Anterior cingulate cortex (tissue), 58 donors: ENCODE data around the gene SEMA3C.
"Not testable (repeated sequence)": the region's sequence is repeated elsewhere in the genome, so short reads cannot be mapped to it uniquely, and the experiment has no call there.

Experiments used
- DNase-seq, 58 donors: peaks; one replicate each; lab custom pipeline; 2025; lab: John Stamatoyannopoulos, UW

The SEMA3C gene

GRCh38 chr7:80932536-80932935 lies 13.7 kb upstream of the SEMA3C start:
- no peak for DNase-seq

GRCh38 chr7:80929619-80930018 lies 10.8 kb upstream of the SEMA3C start:
- DNase-seq = no peak

- DNase-seq = not testable (repeated sequence)
These were observed 8.1 kb upstream of the SEMA3C start for GRCh38 chr7:80926955-80927354.

- DNase-seq = no peak
These were observed 5.2 kb upstream of the SEMA3C start for GRCh38 chr7:80924090-80924489.

DNA sequence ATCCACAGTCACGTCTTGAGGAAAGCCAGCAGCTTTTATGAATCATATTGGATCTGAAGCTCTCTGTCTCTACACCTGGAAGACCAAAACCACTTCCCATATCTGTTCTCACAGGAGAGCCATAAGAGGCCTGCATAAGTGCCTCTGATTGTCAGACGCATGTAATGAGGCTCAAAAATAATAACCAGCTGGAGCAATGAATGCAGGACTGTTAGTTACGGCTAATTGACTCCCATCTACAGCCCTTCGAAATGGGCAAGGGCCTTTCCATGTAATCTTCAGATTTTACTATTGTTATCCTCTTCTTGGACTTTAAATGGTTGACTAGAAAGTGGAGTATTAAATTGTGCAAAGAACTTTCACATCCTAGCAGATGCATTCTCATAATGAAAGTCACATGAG lies 4.4 kb upstream of the SEMA3C start:
- DNase-seq = no peak

GRCh38 chr7:80922253-80923049 lies 3.6 kb upstream of the SEMA3C start:
- DNase-seq = no peak

GRCh38 chr7:80921130-80921529 lies 2.3 kb upstream of the SEMA3C start:
- no peak for DNase-seq

- DNase-seq = peak in 1 of 58 donors; percentile 1
These were observed 452 bp downstream of the SEMA3C start for GRCh38 chr7:80918399-80918798.

DNA sequence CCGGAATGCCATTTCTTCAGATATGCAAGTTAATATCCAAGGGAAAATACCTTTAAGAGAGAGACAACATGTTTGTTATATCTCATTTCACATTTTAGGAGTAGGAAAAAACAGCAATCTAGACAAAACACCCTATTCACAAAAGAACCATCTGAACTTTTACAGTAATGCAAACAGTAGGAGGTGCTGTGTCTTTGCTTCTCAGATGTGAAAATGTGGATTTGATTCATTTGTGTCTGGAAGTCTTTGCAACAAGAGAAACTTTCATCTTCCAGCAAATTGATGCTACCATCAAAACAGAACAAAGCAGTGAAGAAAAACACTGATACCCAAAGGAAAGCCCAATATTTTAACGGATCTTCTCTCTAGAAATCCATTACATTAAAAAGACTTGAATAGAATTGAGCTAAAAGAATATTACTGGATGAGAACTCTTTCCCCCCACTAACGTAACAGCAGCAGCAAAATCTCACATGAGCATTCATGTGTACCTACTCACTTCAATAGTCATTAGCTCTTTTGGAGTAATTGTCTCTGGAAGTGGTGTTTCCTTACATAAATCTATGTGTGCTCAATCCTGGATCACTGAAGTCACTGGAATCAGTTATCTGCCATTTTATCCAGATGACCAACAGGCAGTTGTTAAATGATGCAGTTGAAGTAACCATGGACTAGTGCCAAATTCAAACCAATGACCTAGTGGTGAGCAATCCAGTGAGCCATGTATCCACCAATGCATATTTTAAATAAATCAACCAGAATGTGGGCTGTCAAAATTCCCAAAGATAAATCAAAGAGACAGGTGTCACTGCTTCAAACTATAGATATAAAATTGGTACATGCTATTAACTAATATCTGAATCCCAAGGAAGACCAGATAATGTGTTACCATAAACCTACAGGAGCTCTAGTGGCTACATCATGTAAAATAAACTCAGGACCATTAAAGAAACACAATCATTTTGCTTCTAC lies 1.8 kb downstream of the SEMA3C start:
- DNase-seq = no peak

DNA sequence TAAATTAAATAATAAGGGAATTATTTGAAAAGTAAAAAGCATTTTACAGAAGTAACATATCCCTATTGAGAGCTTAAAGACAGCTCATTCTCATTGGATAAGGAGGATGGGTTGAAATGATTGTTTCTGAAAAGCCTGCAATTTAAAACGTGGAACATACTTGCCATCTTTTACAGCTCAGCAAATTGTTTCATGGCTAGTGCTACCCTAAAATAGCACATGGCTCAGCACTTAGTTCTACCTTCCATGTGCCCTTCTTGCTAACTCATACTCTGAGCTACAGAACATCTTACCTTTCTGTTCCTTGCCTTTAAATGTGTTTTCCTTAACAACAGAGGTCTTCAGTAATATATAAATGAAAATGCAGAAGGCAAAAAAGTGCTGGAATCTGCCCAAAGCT lies 8.6 kb downstream of the SEMA3C start:
- no peak for DNase-seq

DNA sequence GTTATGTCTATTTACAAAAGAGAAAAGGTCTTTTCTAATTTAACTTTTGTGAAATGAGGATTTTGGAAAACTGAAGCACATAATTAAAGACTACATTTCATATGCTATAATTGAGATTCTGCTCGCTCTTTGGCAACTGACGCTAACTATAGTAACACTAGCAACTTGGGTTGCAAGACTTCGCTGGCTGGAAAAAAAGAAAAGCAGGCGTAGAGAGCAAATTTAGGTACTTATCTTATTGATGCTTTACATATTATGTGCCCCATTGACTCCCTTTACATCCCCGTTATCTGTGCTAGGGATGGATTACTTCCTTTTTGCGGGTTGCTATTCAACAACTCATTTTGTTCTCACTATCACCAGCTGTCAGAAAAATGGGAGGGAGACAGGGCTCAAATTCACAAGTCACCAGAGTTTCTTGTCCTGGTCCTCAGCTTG lies 10.5 kb downstream of the SEMA3C start:
- no peak for DNase-seq

- DNase-seq = no peak
These were observed 11.2 kb downstream of the SEMA3C start for GRCh38 chr7:80907612-80908011.

DNA sequence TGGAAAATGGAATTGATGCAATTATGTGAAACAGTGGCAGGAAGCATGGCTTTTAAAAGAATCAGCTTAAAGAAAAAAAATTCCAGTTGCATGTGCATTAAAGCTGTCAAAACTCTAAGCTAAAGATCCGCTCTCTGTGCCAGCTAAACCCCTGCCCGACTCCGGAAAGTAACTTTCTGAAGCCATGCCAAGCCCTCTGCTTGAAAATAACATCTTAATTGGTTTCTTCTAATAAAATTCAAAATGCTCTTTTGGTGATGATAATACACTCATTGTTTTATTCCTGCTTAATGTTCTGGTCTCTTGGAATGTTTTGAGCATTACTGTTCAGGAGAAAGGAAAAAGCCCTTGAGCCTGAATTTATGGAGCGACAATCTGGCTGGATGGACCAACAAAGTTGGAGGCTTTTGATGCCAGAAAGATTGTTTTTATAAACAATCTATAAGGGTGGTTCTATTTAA lies 11.7 kb downstream of the SEMA3C start:
- DNase-seq = peak in 1 of 58 donors; percentile 8

DNA sequence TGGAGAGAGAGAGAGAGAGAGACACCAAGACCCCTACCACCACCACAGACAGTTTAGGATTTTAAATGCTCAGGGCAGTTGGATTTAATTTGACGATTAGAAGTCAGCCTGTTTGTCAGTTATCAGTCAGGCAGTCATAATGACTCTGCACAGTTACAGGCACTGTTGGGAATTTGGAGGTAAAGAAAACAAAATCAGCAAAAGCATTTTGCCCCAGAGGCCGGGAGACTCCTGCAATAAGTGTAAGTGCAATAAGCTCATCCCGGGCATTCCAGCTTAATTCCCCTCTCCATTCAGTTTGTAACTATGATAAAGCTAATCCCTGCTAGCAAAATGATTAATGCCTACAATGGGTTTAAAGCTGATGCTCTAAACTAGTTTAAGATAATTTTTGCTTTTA lies 13.5 kb downstream of the SEMA3C start:
- DNase-seq = no peak

DNA sequence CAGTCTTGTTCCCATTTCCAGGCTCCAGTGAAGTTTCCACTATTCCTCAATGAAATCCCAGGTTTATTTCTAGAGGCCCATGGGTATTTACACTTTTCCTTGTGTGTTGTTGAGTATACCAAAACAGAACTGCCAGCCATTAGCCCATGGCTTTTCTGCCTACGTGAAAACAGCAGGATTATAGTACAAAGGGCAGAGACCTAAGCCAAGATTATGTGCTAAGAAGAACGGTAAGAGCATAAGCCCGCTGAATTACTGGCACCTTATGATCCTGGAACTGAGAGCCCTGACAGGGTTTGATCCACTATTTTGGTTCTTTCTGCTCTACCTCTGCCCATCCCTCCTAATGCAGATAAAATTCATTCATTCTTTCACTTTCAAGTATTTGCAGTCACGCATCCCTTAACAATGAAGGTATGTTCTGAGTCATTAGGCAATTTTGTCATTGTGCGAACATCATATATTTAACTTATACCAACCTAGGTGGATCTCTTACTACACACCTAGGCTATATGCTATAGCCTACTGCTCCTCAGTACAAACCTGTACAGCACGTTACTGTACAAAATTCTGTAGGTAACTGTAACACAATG lies 16.0 kb downstream of the SEMA3C start:
- no peak for DNase-seq

- DNase-seq = no peak
These were observed 16.8 kb downstream of the SEMA3C start for GRCh38 chr7:80902019-80902418.

DNA sequence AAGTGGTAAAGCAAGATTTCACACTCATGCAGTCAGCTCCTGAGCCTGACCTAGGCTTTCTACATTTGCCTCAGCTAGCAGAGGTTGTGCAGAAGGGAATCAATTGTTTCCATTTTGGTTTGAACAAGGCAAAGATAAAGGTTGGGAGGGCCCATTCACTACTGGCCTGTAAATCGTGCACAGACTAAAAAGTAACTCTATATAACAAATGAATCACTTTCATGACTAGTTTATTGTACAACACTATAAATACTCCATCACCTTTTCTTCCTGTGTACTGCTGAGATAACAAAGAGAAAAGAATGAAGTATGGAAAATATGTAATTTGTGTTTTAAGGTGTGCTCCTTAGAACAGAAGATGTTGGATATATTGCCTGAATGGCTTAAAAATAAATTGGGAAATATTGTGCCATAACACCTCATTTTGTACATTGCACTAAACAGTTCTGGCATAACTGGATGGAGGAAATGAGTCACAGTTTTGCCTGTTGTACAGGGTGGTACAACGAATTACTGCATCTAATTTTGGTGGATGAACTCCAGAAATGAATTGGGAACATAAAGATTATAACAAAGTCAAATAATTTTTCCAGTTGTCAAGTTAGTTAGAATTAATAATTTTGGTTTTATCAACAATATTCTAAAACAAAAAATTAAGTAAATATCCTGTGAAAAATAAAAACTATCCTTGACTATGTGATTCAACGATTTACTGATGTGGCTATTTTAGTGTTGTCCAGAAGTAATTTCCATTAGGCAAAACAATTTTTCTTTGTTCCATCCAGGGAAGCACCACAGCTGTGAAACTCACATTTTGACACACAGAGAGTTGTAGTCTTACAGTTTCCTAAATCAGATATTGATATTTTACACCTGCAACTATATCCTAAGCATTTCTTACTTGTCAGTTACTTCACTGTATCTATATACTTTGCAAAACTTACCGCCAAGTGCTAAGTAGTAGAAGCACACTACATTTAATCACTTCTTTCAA lies 18.0 kb downstream of the SEMA3C start:
- DNase-seq = no peak

GRCh38 chr7:80896906-80897598 lies 21.8 kb downstream of the SEMA3C start:
- no peak for DNase-seq

- no peak for DNase-seq
These were observed 23.8 kb downstream of the SEMA3C start for GRCh38 chr7:80895056-80895455.
